ENCODE results near the gene CLEC16A. TPM values are rescaled to one million over a fixed set of nuclear protein-coding genes. Genes with fewer than 3 reads are reported as not detected.
A peak's percentile ranks its signal among the peaks of the same experiment; 100 is the strongest.

CLEC16A gene
- total and polyA plus RNA-seq, 8 donors: 8.1 to 17.2 (median 10.7) TPM

- DNase-seq (no peak), ATAC-seq (no peak), FAIRE-seq (no peak)
- no peak overlapping the region for H3K27ac ChIP-seq
- no peaks in the 10 kb centered on the region for H3K4me1 ChIP-seq
- TF ChIP-seq CTCF (IDR thresholded peaks at IDR 0.05): no peak
- no peak overlapping the region for H3K4me3 ChIP-seq
- intact Hi-C loops (cut with DNase I): no loop called here
- no peaks in the 10 kb centered on the region for H3K9me3 ChIP-seq
- no peaks in the 10 kb centered on the region for H3K27me3 ChIP-seq
- H3K36me3 ChIP-seq: no peaks in the 10 kb centered on the region
- WGBS, 2 donors: 66 to 69% methylated on average over 5 of the region's 5 CpGs
Measured at GRCh38 chr16:11229432-11229831, 285.1 kb downstream of the CLEC16A start.

- H3K9me3 ChIP-seq: no peaks in the 10 kb centered on the region
- H3K27ac ChIP-seq: peak overlapping the region in 1 of 4 donors; percentile 33
- H3K36me3 ChIP-seq: no peaks in the 10 kb centered on the region
- no peak overlapping the region for H3K4me3 ChIP-seq
- FAIRE-seq: no peak
- no peaks in the 10 kb centered on the region for H3K27me3 ChIP-seq
- ATAC-seq: peak in 3 of 4 donors; percentile 39 to 68 (median 40)
- TF ChIP-seq CTCF (IDR thresholded peaks at IDR 0.05): no peak
- H3K4me1 ChIP-seq: no peaks in the 10 kb centered on the region
- DNase-seq: peak in 2 of 6 donors; percentile 47 to 57
- intact Hi-C loops (cut with DNase I): no loop called here
- 68 to 71% methylated on average over 4 of the region's 4 CpGs for WGBS, 2 donors
Measured at GRCh38 chr16:11229906-11230305, 285.5 kb downstream of the CLEC16A start.

- H3K36me3 ChIP-seq: no peaks in the 10 kb centered on the region
- TF ChIP-seq CTCF (IDR thresholded peaks at IDR 0.05): no peak
- H3K4me1 ChIP-seq: peaks cover 0 to 3% (median 0%) of the 10 kb centered on the region in 3 donors
- no peaks in the 10 kb centered on the region for H3K27me3 ChIP-seq
- FAIRE-seq: no peak
- H3K9me3 ChIP-seq: no peaks in the 10 kb centered on the region
- DNase-seq: no peak
- H3K4me3 ChIP-seq: no peak overlapping the region
- no peak for ATAC-seq
- intact Hi-C loops (cut with DNase I): no loop called here
- 82 to 88% methylated on average over 10 of the region's 10 CpGs for WGBS, 2 donors
- no peak overlapping the region for H3K27ac ChIP-seq
Measured at GRCh38 chr16:11231367-11231970, 287.1 kb downstream of the CLEC16A start.

Other genes with a start within 250 kb of the CLEC16A start
- 1 to 10 TPM in 1 of 6 donors, under 1 TPM in 4, not detected in 1; 0.17 to 1.1 (median 0.19) TPM for gene TEKT5, start 249.6 kb upstream of the CLEC16A start, total RNA-seq
- gene TEKT5, start 249.6 kb upstream of the CLEC16A start, polyA plus RNA-seq: under 1 TPM; 0.26 to 0.57 TPM
- gene NUBP1, start 200.7 kb upstream of the CLEC16A start, total RNA-seq: 10 to 100 TPM; 14.6 to 24.7 (median 20.7) TPM
- gene NUBP1, start 200.7 kb upstream of the CLEC16A start, polyA plus RNA-seq: 10 to 100 TPM; 30.2 to 32.1 TPM
- gene TVP23A, start 125.8 kb upstream of the CLEC16A start, total RNA-seq: under 1 TPM in 3 of 6 donors, not detected in 3; 0.08 to 0.18 (median 0.16) TPM
- gene TVP23A, start 125.8 kb upstream of the CLEC16A start, polyA plus RNA-seq: under 1 TPM; 0.05 to 0.34 TPM
- gene CIITA, start 67.4 kb upstream of the CLEC16A start, total RNA-seq: 10 to 100 TPM in 2 of 6 donors, 1 to 10 TPM in 4; 1.8 to 39.7 (median 3.7) TPM
- gene CIITA, start 67.4 kb upstream of the CLEC16A start, polyA plus RNA-seq: 1 to 10 TPM; 6.5 to 8.6 TPM
- 10 to 100 TPM; 12.0 to 22.6 (median 16.8) TPM for gene DEXI, start 2.1 kb upstream of the CLEC16A start, total RNA-seq
- 10 to 100 TPM; 14.4 to 21.4 TPM for gene DEXI, start 2.1 kb upstream of the CLEC16A start, polyA plus RNA-seq